ENCODE results near the gene RHOF.

DNA sequence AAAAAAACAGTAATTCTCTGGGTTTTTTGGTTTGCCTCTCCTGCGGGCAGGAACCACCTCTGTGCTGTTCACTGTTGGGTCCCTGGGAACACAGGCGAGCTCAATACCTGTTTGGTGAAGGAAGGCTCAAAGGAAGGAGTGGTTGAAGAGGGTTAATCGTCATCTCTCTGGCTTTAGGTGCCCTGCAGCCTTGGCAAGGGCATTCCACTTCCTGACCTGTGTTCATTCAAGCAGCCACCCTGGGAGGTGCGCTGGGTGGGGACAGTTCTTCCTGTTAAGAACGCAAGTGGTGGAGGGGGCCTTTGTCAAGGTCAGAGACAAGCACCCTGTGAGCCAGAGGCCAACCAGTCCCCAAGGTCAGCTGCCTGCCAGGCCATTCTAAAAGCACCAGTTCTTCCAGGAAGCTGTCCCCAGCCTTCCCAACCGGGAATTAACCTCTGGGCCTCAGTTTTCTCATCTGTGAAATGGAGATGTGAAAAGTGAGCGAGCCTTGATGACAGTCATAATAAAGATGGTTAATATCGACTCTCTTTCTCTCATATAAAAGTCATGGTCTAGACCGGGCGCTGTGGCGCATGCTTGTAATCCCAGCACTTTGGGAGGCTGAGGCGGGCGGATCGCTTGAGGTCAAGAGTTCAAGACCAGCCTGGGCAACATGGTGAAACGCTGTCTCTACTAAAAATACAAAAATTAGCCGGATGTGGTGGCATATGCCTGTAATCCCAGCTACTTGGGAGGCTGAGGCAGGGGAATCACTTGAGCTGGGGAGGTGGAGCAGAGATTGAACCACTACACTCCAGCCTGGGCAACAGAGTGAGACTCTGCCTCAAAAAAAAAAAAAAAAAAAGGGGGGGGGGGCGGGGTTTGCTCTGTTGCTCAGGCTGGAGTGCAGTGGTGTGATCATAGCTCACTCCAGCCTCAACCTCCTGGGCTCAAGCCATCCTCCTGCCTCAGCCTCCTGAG, 6.1 kb downstream of the RHOF start:
- TF ChIP-seq, protein P1, sequence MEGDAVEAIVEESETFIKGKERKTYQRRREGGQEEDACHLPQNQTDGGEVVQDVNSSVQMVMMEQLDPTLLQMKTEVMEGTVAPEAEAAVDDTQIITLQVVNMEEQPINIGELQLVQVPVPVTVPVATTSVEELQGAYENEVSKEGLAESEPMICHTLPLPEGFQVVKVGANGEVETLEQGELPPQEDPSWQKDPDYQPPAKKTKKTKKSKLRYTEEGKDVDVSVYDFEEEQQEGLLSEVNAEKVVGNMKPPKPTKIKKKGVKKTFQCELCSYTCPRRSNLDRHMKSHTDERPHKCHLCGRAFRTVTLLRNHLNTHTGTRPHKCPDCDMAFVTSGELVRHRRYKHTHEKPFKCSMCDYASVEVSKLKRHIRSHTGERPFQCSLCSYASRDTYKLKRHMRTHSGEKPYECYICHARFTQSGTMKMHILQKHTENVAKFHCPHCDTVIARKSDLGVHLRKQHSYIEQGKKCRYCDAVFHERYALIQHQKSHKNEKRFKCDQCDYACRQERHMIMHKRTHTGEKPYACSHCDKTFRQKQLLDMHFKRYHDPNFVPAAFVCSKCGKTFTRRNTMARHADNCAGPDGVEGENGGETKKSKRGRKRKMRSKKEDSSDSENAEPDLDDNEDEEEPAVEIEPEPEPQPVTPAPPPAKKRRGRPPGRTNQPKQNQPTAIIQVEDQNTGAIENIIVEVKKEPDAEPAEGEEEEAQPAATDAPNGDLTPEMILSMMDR (IDR thresholded peaks at IDR 0.05; ENCODE audit: low read depth, low read length), result no peak
- no peak for TF ChIP-seq POLR2A (IDR thresholded peaks at IDR 0.05; ENCODE audit: extremely low read depth, insufficient read length)
